GM12874 (cell line): ENCODE results near the gene TGM1.

Experiments used
- CTCF ChIP-seq: IDR thresholded peaks from 2 replicates; pipeline ENCODE4 v1.5.1; 2011; ENCODE audit warnings: low read depth, mild to moderate bottlenecking, control low read depth, low read length, moderate library complexity; ENCODE audit not compliant: insufficient read depth

TGM1 gene

DNA sequence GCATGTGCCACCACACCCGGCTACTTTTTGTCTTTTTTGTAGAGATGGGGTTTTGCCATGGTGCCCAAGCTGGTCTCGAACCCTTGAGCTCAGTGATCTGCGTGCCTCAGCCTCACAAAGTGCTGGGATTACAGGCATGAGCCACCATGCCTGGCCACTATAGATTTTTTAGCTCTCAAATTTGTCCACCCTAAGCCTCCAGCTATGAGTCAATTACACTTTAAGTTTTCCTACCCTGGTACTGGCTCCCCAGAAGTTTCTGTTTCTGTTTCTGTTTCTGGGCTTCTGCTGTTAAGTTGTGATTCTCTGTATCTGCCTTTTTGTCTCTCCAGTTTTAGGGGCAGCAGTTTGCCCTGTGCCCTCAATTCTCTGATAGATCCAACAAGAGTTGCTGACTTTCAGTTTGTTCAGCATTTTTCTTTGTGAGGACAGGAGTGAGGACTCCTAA is 16.2 kb downstream of the TGM1 start:
- TF ChIP-seq CTCF, result no peak

DNA sequence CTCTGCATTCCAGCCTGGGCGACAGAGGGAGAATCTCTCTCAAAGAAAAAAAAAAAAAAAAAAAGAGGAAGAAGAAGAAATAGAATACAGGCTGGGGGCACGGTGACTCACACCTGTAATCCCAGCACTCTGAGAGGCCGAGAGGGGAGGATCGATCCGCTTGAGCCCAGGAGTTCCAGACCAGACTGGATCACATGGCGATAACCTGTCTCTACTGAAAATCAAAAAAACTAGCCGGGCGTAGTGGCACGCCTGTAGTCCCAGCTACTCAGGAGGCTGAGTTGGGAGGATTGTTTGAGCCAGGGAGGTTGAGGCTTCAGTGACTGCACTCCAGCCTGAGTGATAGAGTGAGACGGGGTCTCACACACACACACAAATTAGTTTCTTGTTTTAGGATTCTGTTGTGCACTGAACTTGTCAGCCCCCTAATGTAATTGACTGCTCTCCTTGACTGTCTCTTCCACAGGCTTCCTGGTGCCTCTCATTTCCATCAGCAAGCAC is 19.6 kb downstream of the TGM1 start:
- TF ChIP-seq CTCF, result no peak

DNA sequence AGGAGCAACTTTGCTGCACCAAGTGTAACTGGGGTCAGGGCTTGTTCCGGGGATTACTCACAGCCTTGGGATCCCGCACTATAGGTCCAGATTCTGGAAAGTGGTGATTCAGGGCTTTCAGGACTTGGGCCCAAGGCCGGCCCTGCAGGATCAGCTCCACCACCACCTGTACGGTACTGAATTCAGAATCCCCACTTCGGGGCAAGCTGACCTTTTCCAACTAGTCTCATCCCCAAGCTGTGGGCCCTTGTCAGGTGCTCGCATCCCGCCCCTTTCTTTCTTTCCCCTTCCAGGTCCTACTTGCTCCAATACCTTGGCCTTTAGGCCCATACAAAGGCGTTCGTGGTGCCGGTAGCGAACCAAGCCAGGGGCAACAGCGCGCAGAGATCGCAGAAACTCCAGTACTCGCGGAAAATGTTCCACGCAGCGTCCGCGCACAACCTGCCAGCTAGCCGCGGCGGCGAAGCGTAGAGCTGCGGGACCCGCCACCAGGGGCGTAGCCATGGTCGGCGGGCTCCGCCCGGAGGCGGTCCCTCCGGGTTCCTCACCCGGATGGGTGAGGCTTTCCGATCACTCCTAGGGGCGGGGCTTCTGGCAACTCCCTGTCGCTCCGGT is 21.0 kb downstream of the TGM1 start:
- TF ChIP-seq CTCF, result peak; percentile 54

DNA sequence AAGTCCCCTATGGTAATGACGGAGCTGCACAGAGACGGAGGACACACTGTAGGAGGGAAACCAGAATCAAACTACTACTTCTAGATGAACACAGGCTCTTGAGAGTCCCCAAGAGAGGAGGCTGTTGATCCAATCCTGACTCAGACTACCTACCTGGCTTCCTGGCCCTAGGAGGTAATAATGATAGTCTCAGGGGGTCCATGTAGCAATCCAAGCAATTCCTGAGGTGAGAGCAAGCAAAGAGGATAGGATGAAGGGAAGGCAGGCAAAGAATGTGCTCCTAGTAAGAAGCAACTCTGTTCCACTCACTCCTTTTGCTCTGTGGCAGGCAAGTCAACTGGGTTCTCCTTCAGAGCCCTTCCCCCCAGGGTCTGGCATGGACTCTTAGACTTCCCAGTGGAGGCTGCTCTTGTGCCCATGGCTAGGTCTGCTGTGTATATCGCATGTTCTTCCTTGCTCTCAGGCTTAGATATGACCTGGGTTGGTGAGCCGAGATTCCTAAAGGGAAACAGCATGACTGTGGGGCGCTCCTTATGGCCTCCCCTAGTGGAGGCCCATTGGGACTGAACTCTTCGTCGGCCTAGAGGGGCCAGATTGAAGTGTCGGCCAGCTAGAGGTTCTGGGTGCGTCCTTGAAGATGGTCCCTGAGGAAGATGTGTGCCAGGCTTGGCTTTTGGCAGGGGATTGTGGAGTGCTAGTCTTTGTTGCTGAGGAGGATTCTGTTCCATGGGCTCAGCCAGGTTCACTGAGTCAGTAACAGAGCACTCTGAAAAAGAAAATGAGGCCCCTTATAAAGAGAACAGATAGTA is 22.7 kb downstream of the TGM1 start:
- TF ChIP-seq CTCF, result no peak

GRCh38 chr14:24238527-24239037 is 24.4 kb downstream of the TGM1 start:
- TF ChIP-seq CTCF, result no peak

GRCh38 chr14:24238123-24238522 is 24.9 kb downstream of the TGM1 start:
- TF ChIP-seq CTCF, result no peak

GRCh38 chr14:24237463-24237955 is 25.5 kb downstream of the TGM1 start:
- no peak for TF ChIP-seq CTCF
